22Rv1 (cell line): ENCODE measurements around the gene APOBEC3A.
"Not testable (repeated sequence)": the region's sequence is repeated elsewhere in the genome, so short reads cannot be mapped to it uniquely, and the experiment has no call there.

Experiments
- H3K27ac ChIP-seq: fragments of 450-650 bp; 2 replicates; pipeline ENCODE4 v1.5.1; 2017
- ZFX ChIP-seq: fragments of 450-650 bp; IDR thresholded peaks from 2 replicates; pipeline ENCODE4 v1.6.1; 2017; ENCODE audit warnings: antibody characterized with exemption, borderline replicate concordance
- TF ChIP-seq, protein P1 (sequence below): fragments of 450-650 bp; IDR thresholded peaks from 2 replicates; pipeline ENCODE4 v1.5.1; 2017; ENCODE audit warnings: mild to moderate bottlenecking

Gene APOBEC3A

GRCh38 chr22:38959590-38959989, 2.2 kb downstream of the APOBEC3A start:
- no peak for TF ChIP-seq ZFX
- TF ChIP-seq, protein P1, sequence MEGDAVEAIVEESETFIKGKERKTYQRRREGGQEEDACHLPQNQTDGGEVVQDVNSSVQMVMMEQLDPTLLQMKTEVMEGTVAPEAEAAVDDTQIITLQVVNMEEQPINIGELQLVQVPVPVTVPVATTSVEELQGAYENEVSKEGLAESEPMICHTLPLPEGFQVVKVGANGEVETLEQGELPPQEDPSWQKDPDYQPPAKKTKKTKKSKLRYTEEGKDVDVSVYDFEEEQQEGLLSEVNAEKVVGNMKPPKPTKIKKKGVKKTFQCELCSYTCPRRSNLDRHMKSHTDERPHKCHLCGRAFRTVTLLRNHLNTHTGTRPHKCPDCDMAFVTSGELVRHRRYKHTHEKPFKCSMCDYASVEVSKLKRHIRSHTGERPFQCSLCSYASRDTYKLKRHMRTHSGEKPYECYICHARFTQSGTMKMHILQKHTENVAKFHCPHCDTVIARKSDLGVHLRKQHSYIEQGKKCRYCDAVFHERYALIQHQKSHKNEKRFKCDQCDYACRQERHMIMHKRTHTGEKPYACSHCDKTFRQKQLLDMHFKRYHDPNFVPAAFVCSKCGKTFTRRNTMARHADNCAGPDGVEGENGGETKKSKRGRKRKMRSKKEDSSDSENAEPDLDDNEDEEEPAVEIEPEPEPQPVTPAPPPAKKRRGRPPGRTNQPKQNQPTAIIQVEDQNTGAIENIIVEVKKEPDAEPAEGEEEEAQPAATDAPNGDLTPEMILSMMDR = no peak
- H3K27ac ChIP-seq = no peak overlapping the region

GRCh38 chr22:38960673-38961072, 3.3 kb downstream of the APOBEC3A start:
- not testable (repeated sequence) for H3K27ac ChIP-seq

GRCh38 chr22:38963291-38963738, 5.9 kb downstream of the APOBEC3A start:
- not testable (repeated sequence) for H3K27ac ChIP-seq

DNA sequence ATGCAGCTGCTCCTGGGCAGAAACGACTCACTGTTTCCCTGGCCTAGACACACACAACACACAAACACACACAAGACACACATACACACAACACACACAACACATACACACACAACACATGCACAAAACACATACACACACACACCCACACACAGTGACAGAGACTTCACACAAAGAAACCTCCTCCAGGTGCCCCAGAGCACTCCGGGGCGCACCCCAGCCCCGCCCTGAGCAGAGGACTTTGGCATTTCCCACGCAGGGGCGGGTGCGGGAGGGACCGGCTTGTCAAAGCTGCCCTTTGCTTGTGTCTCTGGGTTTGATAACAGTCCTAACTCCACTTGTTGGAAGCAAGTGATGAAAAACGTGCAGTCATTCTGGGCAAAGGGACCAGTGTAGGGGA, 6.5 kb downstream of the APOBEC3A start:
- TF ChIP-seq, protein P1 = no peak
- TF ChIP-seq ZFX = no peak

DNA sequence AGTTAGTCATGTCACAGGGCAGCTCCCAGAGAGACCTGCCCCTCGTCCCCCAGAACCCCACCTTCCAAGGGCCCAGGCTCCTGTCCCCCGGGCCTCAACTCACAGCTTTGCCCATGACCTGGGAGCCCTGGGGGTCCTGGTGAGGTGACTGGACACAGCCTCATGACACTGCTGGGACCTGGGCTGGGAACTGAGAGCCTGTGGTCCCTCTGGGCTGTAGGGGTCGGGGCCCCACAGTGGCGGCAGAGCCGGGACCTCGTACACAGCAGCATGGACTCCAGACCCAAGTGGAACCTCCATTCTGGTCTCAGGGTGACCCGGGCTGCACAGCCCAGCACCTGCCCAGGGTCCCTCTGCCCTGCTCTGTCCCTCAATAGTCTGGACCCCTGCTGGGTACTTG, 6.9 kb downstream of the APOBEC3A start:
- TF ChIP-seq ZFX = no peak
- TF ChIP-seq, protein P1 = no peak
- no peak overlapping the region for H3K27ac ChIP-seq

More for the DNA sequence above, 6.5 kb downstream of the APOBEC3A start:
- H3K27ac ChIP-seq = no peak overlapping the region

GRCh38 chr22:38964989-38965388, 7.6 kb downstream of the APOBEC3A start:
- TF ChIP-seq, protein P1 = no peak
- TF ChIP-seq ZFX = no peak
- no peak overlapping the region for H3K27ac ChIP-seq

DNA sequence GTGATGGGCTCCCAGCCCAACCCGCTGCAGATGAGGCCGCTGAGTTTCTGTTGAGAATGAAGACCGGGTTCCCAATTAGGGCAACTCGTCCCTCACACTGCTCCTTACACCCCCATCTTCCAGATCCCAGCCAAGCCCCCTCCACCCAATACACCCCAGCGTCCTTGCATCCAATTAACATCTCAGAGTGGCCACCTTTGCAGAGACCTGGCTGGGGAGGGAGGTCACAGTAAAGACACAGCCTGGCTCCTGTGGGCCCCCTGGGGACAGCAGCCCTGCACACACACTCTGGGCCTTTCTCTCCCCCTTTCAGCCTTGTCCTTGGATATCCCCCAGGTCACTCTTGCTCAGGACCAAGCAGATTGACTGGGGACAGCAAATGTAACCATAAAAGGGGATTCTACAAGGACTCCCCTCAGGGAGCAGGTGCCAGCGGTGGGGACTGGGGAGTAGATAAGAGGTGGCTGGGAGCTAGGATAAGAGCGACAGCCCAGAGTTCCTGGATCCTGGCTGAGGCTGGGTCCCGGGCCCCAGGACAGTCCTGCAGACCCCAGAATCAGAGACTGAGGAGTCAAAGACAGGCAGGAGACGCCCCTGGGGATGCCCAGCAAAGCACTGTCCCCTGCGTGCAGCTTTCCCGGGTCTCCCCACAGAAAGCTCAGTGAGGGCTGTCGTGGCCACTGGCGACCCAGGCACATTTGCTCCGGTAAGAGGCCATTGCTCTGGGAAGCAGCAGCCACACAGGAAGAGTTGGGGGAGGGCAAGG, 8.4 kb downstream of the APOBEC3A start:
- TF ChIP-seq, protein P1 = no peak
- TF ChIP-seq ZFX = no peak
- no peak overlapping the region for H3K27ac ChIP-seq

DNA sequence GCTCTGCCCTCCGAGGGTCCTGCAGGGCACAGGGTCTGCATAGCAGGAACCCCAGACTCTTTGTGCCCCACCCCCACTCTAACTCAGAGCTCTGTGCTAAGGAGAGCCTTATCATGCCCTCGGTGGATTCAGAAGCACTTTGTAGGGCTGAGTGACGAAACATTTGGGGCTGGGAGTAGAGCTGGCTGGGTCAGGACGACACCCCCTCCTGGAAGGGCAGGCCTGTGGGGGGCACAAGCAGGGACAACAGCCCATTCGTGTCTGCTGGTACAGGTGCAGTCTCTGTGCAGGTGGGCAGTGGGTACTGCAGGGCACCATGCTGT, 8.9 kb downstream of the APOBEC3A start:
- no peak overlapping the region for H3K27ac ChIP-seq
- TF ChIP-seq ZFX = no peak
- TF ChIP-seq, protein P1 = no peak
